MM.1S (cell line): Measurements from ENCODE around the gene RTN4R.
"Not testable (repeated sequence)": the region's sequence is repeated elsewhere in the genome, so short reads cannot be mapped to it uniquely, and the experiment has no call there.

ENCODE experiments used
- EZH2 ChIP-seq: fragments of 300-600 bp; sonication (generic); optimal IDR thresholded peaks from 2 replicates; pipeline ENCODE3; 2017; ENCODE audit warnings: low read depth, mild to moderate bottlenecking, antibody characterized with exemption, low read length, mixed read lengths
- TF ChIP-seq, protein P1 (sequence below): fragments of 300-600 bp; sonication (generic); IDR thresholded peaks from 2 replicates; pipeline ENCODE4 v1.5.1; 2016; ENCODE audit warnings: antibody characterized with exemption, low read length, mixed read lengths

DNA sequence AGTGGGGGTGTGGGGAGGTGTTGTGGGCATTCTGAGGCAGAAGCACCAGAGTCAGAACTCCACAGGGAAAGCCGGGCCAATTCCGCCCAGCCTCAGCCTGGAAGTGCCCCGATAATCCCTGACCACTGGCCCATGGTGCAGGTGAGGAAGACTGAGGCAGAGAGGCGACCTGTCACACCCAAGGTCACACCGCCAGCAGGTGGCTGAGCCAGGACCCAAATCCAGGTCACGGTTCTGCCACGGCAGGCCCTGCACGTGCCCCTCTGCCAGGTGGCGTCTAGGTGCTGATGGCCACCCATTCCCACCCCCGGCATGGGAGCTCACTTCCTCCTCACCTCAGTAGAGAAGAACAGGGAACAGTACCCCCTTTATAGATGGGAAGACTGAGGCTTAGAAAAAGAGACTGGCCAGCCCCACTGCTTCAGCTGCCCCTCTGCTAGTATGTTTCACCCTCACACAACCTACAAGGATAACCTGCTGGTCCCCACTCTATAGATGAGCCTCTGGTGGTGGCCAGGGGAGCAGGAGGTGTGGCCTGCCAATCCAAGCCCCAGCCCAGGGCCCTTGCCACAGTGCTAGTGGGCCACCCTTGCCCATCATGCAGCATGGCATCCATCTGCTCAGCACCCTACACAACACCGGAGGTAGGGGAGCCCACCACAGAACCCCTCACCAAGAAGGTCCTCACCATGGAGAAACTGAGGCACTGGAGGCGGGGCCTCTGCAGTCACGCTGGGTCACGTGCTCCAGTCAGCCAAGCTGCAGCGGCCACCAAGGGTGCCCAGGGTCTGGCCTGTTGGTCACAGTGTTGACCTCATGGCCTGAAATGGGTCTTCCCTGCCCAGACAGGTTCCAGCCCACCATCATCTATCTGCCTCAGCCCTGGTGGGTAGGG lies 2.1 kb downstream of the RTN4R start:
- TF ChIP-seq EZH2: not testable (repeated sequence)
- TF ChIP-seq, protein P1, sequence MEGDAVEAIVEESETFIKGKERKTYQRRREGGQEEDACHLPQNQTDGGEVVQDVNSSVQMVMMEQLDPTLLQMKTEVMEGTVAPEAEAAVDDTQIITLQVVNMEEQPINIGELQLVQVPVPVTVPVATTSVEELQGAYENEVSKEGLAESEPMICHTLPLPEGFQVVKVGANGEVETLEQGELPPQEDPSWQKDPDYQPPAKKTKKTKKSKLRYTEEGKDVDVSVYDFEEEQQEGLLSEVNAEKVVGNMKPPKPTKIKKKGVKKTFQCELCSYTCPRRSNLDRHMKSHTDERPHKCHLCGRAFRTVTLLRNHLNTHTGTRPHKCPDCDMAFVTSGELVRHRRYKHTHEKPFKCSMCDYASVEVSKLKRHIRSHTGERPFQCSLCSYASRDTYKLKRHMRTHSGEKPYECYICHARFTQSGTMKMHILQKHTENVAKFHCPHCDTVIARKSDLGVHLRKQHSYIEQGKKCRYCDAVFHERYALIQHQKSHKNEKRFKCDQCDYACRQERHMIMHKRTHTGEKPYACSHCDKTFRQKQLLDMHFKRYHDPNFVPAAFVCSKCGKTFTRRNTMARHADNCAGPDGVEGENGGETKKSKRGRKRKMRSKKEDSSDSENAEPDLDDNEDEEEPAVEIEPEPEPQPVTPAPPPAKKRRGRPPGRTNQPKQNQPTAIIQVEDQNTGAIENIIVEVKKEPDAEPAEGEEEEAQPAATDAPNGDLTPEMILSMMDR: not testable (repeated sequence)
